Prostate gland (tissue), 2 donors: ENCODE measurements around the gene IL20RB.

Experiments used
- POLR2AphosphoS5 ChIP-seq: sonication (generic); formaldehyde crosslinking; IDR thresholded peaks from one replicate; pipeline ENCODE4 v1.6.1; 2017; ENCODE audit warnings: antibody characterized with exemption
- TF ChIP-seq, protein P1 (sequence below), 4 experiments: fragments of 200-600 bp in 2 of 4; fragments of 450-650 bp in 2 of 4; sonication (generic) in 2 of 4; IDR thresholded peaks; 1 replicate in 3 of 4; 2 replicates in 1 of 4; pipeline ENCODE4 v1.5.1; 2016 to 2019; ENCODE audit warnings: antibody characterized with exemption in 4 of 4, mild to moderate bottlenecking in 2 of 4, moderate library complexity in 2 of 4

- TF ChIP-seq, protein P1, sequence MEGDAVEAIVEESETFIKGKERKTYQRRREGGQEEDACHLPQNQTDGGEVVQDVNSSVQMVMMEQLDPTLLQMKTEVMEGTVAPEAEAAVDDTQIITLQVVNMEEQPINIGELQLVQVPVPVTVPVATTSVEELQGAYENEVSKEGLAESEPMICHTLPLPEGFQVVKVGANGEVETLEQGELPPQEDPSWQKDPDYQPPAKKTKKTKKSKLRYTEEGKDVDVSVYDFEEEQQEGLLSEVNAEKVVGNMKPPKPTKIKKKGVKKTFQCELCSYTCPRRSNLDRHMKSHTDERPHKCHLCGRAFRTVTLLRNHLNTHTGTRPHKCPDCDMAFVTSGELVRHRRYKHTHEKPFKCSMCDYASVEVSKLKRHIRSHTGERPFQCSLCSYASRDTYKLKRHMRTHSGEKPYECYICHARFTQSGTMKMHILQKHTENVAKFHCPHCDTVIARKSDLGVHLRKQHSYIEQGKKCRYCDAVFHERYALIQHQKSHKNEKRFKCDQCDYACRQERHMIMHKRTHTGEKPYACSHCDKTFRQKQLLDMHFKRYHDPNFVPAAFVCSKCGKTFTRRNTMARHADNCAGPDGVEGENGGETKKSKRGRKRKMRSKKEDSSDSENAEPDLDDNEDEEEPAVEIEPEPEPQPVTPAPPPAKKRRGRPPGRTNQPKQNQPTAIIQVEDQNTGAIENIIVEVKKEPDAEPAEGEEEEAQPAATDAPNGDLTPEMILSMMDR (IDR thresholded peaks at IDR 0.05), result peak in 1 of 4 experiments; percentile 9
- no peak for TF ChIP-seq POLR2AphosphoS5
Observed at GRCh38 chr3:136949708-136950107, 8.1 kb upstream of the IL20RB start.
